Measurements from ENCODE around the gene SLC6A7.
"Not testable (repeated sequence)": the region's sequence is repeated elsewhere in the genome, so short reads cannot be mapped to it uniquely, and the experiment has no call there.

Gene SLC6A7

GRCh38 chr5:150229571-150229970 is 39.7 kb downstream of the SLC6A7 start:
- H3K27ac ChIP-seq = no peak overlapping the region
- H3K9ac ChIP-seq = no peak overlapping the region
- H3K36me3 ChIP-seq (ENCODE audit: insufficient read depth) = no peaks in the 10 kb centered on the region
- H3K27me3 ChIP-seq (ENCODE audit: insufficient read depth, low read depth) = no peaks in the 10 kb centered on the region
- no peak overlapping the region for H2AFZ ChIP-seq (ENCODE audit: low read depth)
- no peak overlapping the region for H3K4me3 ChIP-seq (IDR thresholded peaks at IDR 0.05; ENCODE audit: insufficient read depth, low read depth, low read length)
- no peaks in the 10 kb centered on the region for H4K20me1 ChIP-seq (ENCODE audit: insufficient read depth)
- H3K4me2 ChIP-seq = no peak overlapping the region
- TF ChIP-seq CTCF (conservative IDR thresholded peaks at IDR 0.05; ENCODE audit: low read depth, low read length) = no peak
- H3K79me2 ChIP-seq (ENCODE audit: insufficient read depth, low read depth) = no peaks in the 10 kb centered on the region
- no peaks in the 10 kb centered on the region for H3K4me1 ChIP-seq (ENCODE audit: low read depth, poor library complexity, severe bottlenecking)

- no peak overlapping the region for H3K4me2 ChIP-seq
- H2AFZ ChIP-seq (ENCODE audit: low read depth) = no peak overlapping the region
- no peak overlapping the region for H3K4me3 ChIP-seq (IDR thresholded peaks at IDR 0.05; ENCODE audit: insufficient read depth, low read depth, low read length)
- H3K27ac ChIP-seq = no peak overlapping the region
- H3K79me2 ChIP-seq (ENCODE audit: insufficient read depth, low read depth) = no peaks in the 10 kb centered on the region
- no peaks in the 10 kb centered on the region for H3K4me1 ChIP-seq (ENCODE audit: low read depth, poor library complexity, severe bottlenecking)
- H3K27me3 ChIP-seq (ENCODE audit: insufficient read depth, low read depth) = no peaks in the 10 kb centered on the region
- H3K36me3 ChIP-seq (ENCODE audit: insufficient read depth) = no peaks in the 10 kb centered on the region
- no peak for TF ChIP-seq CTCF (conservative IDR thresholded peaks at IDR 0.05; ENCODE audit: low read depth, low read length)
- H3K9ac ChIP-seq = no peak overlapping the region
- H4K20me1 ChIP-seq (ENCODE audit: insufficient read depth) = no peaks in the 10 kb centered on the region
Measured at GRCh38 chr5:150230842-150231241, 41.0 kb downstream of the SLC6A7 start.

GRCh38 chr5:150233706-150234105 is 43.8 kb downstream of the SLC6A7 start:
- not testable (repeated sequence) for H3K4me3 ChIP-seq (IDR thresholded peaks at IDR 0.05; ENCODE audit: insufficient read depth, low read depth, low read length); H3K36me3 ChIP-seq (ENCODE audit: insufficient read depth); H3K79me2 ChIP-seq (ENCODE audit: insufficient read depth, low read depth); H3K4me2 ChIP-seq; H2AFZ ChIP-seq (ENCODE audit: low read depth); H3K27me3 ChIP-seq (ENCODE audit: insufficient read depth, low read depth); H3K4me1 ChIP-seq (ENCODE audit: low read depth, poor library complexity, severe bottlenecking); H3K9ac ChIP-seq; H4K20me1 ChIP-seq (ENCODE audit: insufficient read depth); H3K27ac ChIP-seq

- Histone ChIP-seq H3K9ac (no peak overlapping the region), H3K4me3 (IDR thresholded peaks at IDR 0.05; ENCODE audit: insufficient read depth, low read depth, low read length) (no peak overlapping the region), H2AFZ (ENCODE audit: low read depth) (no peak overlapping the region), H3K27me3 (ENCODE audit: insufficient read depth, low read depth) (no peaks in the 10 kb centered on the region), H4K20me1 (ENCODE audit: insufficient read depth) (no peaks in the 10 kb centered on the region), H3K36me3 (ENCODE audit: insufficient read depth) (no peaks in the 10 kb centered on the region), H3K79me2 (ENCODE audit: insufficient read depth, low read depth) (no peaks in the 10 kb centered on the region), H3K4me2 (no peak overlapping the region), H3K4me1 (ENCODE audit: low read depth, poor library complexity, severe bottlenecking) (no peaks in the 10 kb centered on the region), H3K27ac (no peak overlapping the region)
- TF ChIP-seq CTCF (conservative IDR thresholded peaks at IDR 0.05; ENCODE audit: low read depth, low read length) = no peak
Measured at GRCh38 chr5:150234576-150235499, 45.0 kb downstream of the SLC6A7 start.

GRCh38 chr5:150235500-150235854 is 45.6 kb downstream of the SLC6A7 start:
- no peaks in the 10 kb centered on the region for H3K27me3 ChIP-seq (ENCODE audit: insufficient read depth, low read depth)
- no peak overlapping the region for H3K27ac ChIP-seq
- no peaks in the 10 kb centered on the region for H3K4me1 ChIP-seq (ENCODE audit: low read depth, poor library complexity, severe bottlenecking)
- no peak for TF ChIP-seq CTCF (conservative IDR thresholded peaks at IDR 0.05; ENCODE audit: low read depth, low read length)
- H4K20me1 ChIP-seq (ENCODE audit: insufficient read depth) = no peaks in the 10 kb centered on the region
- no peak overlapping the region for H3K4me2 ChIP-seq
- no peaks in the 10 kb centered on the region for H3K79me2 ChIP-seq (ENCODE audit: insufficient read depth, low read depth)
- no peak overlapping the region for H2AFZ ChIP-seq (ENCODE audit: low read depth)
- H3K9ac ChIP-seq = no peak overlapping the region
- H3K36me3 ChIP-seq (ENCODE audit: insufficient read depth) = no peaks in the 10 kb centered on the region
- no peak overlapping the region for H3K4me3 ChIP-seq (IDR thresholded peaks at IDR 0.05; ENCODE audit: insufficient read depth, low read depth, low read length)
